Neuronal stem cell (in vitro differentiated cells): ENCODE data around the gene SAMD14.

ENCODE experiments used
- DNase-seq: peaks from one replicate; pipeline ENCODE4 v3.0.0-alpha.2; 2013; ENCODE audit warnings: low spot score
- H2AFZ ChIP-seq: one replicate; pipeline ENCODE4 v1.6.1; 2013; ENCODE audit warnings: mild to moderate bottlenecking, low read length, inconsistent platforms
- H2AK5ac ChIP-seq: 2 replicates; pipeline ENCODE4 v1.6.1; 2013; ENCODE audit warnings: low read depth, mild to moderate bottlenecking, inconsistent platforms, low read length, moderate library complexity, mixed read lengths
- H2BK120ac ChIP-seq: 2 replicates; pipeline ENCODE4 v1.6.1; 2013; ENCODE audit warnings: low read depth, mild to moderate bottlenecking, inconsistent platforms, low read length, moderate library complexity, mixed read lengths
- H2BK12ac ChIP-seq: one replicate; pipeline ENCODE4 v1.6.1; 2013; ENCODE audit warnings: low read length, inconsistent platforms
- H2BK15ac ChIP-seq: 2 replicates; pipeline ENCODE4 v1.6.1; 2013; ENCODE audit warnings: mild to moderate bottlenecking, low read length, inconsistent platforms, mixed read lengths
- H2BK5ac ChIP-seq: one replicate; pipeline ENCODE4 v1.6.1; 2013; ENCODE audit warnings: inconsistent platforms, mild to moderate bottlenecking, low read length, moderate library complexity
- H3K14ac ChIP-seq: one replicate; pipeline ENCODE4 v1.6.1; 2013; ENCODE audit warnings: low read length, inconsistent platforms
- H3K18ac ChIP-seq: 2 replicates; pipeline ENCODE4 v1.6.1; 2013; ENCODE audit warnings: low read length, inconsistent platforms
- H3K23ac ChIP-seq: 2 replicates; pipeline ENCODE4 v1.6.1; 2013; ENCODE audit warnings: low read depth, mild to moderate bottlenecking, mixed read lengths, low read length, inconsistent platforms; ENCODE audit not compliant: poor library complexity
- H3K27ac ChIP-seq: replicated peaks from 3 replicates; pipeline ENCODE4 v1.5.1; 2013; ENCODE audit warnings: low read length, inconsistent platforms
- H3K27me3 ChIP-seq, 3 experiments: 2 replicates each; pipeline ENCODE4 v1.6.1; 2013; ENCODE audit warnings: low read length in 3 of 3, mild to moderate bottlenecking in 2 of 3, inconsistent platforms in 1 of 3, low read depth in 1 of 3, mixed read lengths in 1 of 3, moderate library complexity in 1 of 3; ENCODE audit not compliant: control insufficient read depth in 3 of 3, insufficient read depth in 3 of 3
- H3K36me3 ChIP-seq, 2 donors: replicated peaks in 1 of 2; 2 replicates each; pipeline ENCODE4 v1.6.1; 2013; ENCODE audit warnings: low read length in 2 of 2; ENCODE audit not compliant: control insufficient read depth in 2 of 2, insufficient read depth in 2 of 2
- H3K4ac ChIP-seq: 2 replicates; pipeline ENCODE4 v1.6.1; 2013; ENCODE audit warnings: inconsistent platforms, mild to moderate bottlenecking, low read length, moderate library complexity
- H3K4me1 ChIP-seq, 2 donors: 1 replicate in 1 of 2; 2 replicates in 1 of 2; pipeline ENCODE4 v1.6.1; 2013; ENCODE audit warnings: low read length in 2 of 2, low read depth in 1 of 2; ENCODE audit not compliant: control insufficient read depth in 2 of 2, insufficient read depth in 1 of 2
- H3K4me2 ChIP-seq: one replicate; pipeline ENCODE4 v1.6.1; 2013; ENCODE audit warnings: mild to moderate bottlenecking, low read length, inconsistent platforms; ENCODE audit not compliant: insufficient read depth, poor library complexity, severe bottlenecking
- H3K4me3 ChIP-seq, 2 donors: 2 replicates each; pipeline ENCODE4 v1.5.1; 2013; ENCODE audit warnings: low read length in 2 of 2, mild to moderate bottlenecking in 2 of 2, inconsistent platforms in 1 of 2, moderate library complexity in 1 of 2
- H3K79me1 ChIP-seq: one replicate; pipeline ENCODE4 v1.6.1; 2013; ENCODE audit warnings: low read depth, mild to moderate bottlenecking, inconsistent platforms, low read length, moderate library complexity
- H3K9ac ChIP-seq: one replicate; pipeline ENCODE4 v1.6.1; 2013; ENCODE audit warnings: mild to moderate bottlenecking, low read depth, low read length, inconsistent platforms; ENCODE audit not compliant: poor library complexity
- H3K9me3 ChIP-seq, 2 donors: replicated peaks in 1 of 2; 2 replicates each; pipeline versions ENCODE3 to v1.6.1; 2013; ENCODE audit warnings: low read length in 2 of 2, mild to moderate bottlenecking in 2 of 2, inconsistent platforms in 1 of 2, low read depth in 1 of 2, mixed read lengths in 1 of 2, moderate library complexity in 1 of 2; ENCODE audit not compliant: control insufficient read depth in 2 of 2, insufficient read depth in 1 of 2
- H4K8ac ChIP-seq: one replicate; pipeline ENCODE4 v1.6.1; 2013; ENCODE audit warnings: low read depth, mild to moderate bottlenecking, inconsistent platforms, low read length, moderate library complexity
- H4K91ac ChIP-seq: one replicate; pipeline ENCODE4 v1.6.1; 2013; ENCODE audit warnings: low read length, low read depth, mild to moderate bottlenecking, inconsistent platforms; ENCODE audit not compliant: poor library complexity
- WGBS, 2 donors: extraction: QIAGEN DNeasy Blood & Tissue Kit; methylation state at CpG; one replicate each; pipeline ENCODE4 v1.1.7; 2013; ENCODE audit warnings: missing lambda C conversion rate in 2 of 2, mixed read lengths in 1 of 2; ENCODE audit not compliant: insufficient read length in 2 of 2, insufficient replicate concordance in 1 of 2; ENCODE audit errors: extremely low coverage in 2 of 2; 5-methylcytosine and 5-hydroxymethylcytosine counted together

SAMD14 gene

DNA sequence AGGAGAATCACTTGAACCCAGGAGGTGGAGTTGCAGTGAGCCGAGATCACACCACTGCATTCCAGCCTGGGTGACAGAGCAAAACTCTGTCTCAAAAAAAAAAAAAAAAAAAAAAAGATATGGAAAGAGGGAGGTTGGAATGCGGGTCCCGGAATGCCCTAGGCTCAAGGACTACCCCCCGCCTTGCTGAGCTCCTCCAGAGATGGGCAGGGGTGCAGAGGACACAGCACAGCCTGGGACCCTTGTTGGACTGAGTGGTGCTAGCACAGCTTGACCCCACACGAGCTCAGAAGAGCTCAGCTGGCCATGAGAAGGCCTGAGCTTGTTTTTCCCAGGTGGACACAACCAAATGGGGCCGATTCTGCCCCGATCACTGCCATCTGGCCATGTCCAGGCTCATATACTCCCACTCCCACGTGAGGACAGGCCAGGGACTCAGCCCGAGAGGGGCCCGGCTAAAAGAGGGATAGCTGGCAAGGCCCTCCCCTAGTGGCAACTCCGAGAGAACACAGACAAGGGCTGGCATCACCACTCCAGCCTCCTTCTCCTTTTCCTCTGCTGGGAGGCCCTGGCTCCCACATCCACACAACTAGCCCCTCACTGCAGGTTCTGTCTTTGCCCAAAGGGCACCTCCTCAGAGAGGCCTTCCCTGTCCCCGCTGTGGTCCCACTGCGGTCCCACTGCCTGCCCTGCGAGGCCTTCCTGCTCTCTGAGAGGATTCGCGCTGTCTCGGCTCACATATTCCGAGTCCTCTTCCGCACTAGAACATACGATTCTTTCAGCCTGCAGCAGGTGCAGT, 46.8 kb upstream of the SAMD14 start:
- peak overlapping the region; percentile 16 for H3K9ac ChIP-seq
- peak overlapping the region; percentile 29 for H2BK120ac ChIP-seq
- H2AFZ ChIP-seq = no peak overlapping the region
- peak overlapping the region; percentile 52 for H4K8ac ChIP-seq
- H2BK12ac ChIP-seq = peak overlapping the region; percentile 100
- no peak overlapping the region for H3K27ac ChIP-seq
- peaks cover 25 to 34% of the 10 kb centered on the region in 2 donors for H3K4me1 ChIP-seq
- H3K4ac ChIP-seq = peak overlapping the region; percentile 38
- H3K9me3 ChIP-seq = no peaks in the 10 kb centered on the region
- peak overlapping the region; percentile 100 for H2BK15ac ChIP-seq
- no peak for DNase-seq
- H3K4me2 ChIP-seq = no peak overlapping the region
- peak overlapping the region; percentile 98 for H4K91ac ChIP-seq
- WGBS, 2 donors = no CpG with 5 or more reads among the region's 20 CpGs
- H2AK5ac ChIP-seq = peak overlapping the region; percentile 68
- H3K27me3 ChIP-seq = peaks cover 0 to 7% (median 0%) of the 10 kb centered on the region in 3 experiments
- H2BK5ac ChIP-seq = peak overlapping the region; percentile 83
- H3K23ac ChIP-seq = peak overlapping the region; percentile 62
- no peak overlapping the region for H3K4me3 ChIP-seq
- H3K79me1 ChIP-seq = peaks cover 4% of the 10 kb centered on the region
- peak overlapping the region; percentile 95 for H3K18ac ChIP-seq
- no peaks in the 10 kb centered on the region for H3K36me3 ChIP-seq
- H3K14ac ChIP-seq = peak overlapping the region; percentile 84

DNA sequence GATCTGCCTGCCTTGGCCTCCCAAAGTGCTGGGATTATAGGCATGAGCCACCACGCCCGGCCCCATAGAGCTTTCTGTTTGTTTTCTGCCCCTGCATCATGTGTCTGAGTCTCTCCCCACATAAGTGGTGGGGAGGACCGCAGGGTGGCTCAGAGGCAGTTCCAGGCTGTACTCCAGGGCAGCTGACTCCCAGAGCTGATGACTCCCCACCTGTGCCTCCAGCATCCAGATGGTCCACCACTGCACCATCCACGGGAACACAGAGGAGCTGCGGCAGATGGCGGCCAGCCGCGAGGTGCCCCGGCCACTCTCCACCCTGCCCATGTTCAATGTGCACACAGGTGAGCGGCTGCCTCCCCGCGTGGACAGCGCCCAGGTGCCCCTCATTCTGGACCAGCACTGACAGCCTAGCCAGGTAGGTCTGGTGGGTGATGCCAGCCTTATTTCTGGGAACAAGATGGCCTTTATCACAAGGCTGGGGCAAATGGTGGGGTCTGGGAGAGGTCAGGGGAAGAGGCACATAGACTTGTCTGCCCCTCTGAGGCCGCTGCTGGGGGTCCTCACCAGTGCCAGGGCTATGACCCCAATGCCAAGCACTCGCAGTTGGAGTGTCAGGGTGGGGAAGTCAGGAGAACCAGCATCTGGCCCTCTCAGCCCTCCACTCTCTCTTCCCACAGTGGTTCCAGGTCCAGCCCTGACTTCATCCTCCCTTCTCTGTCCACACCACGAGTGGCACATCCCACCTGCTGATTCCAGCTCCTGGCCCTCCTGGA, 45.3 kb upstream of the SAMD14 start:
- no peaks in the 10 kb centered on the region for H3K36me3 ChIP-seq
- H3K9ac ChIP-seq = no peak overlapping the region
- H3K27ac ChIP-seq = no peak overlapping the region
- H2AK5ac ChIP-seq = peak overlapping the region; percentile 79
- peak overlapping the region; percentile 78 for H2BK5ac ChIP-seq
- no peak for DNase-seq
- H3K4ac ChIP-seq = no peak overlapping the region
- no peaks in the 10 kb centered on the region for H3K27me3 ChIP-seq
- H4K8ac ChIP-seq = no peak overlapping the region
- H2AFZ ChIP-seq = no peak overlapping the region
- H3K4me3 ChIP-seq = no peak overlapping the region
- no peaks in the 10 kb centered on the region for H3K9me3 ChIP-seq
- H3K4me1 ChIP-seq = peaks cover 16 to 29% of the 10 kb centered on the region in 2 donors
- H4K91ac ChIP-seq = peak overlapping the region; percentile 76
- peak overlapping the region; percentile 50 for H3K23ac ChIP-seq
- H3K4me2 ChIP-seq = no peak overlapping the region
- H3K18ac ChIP-seq = peak overlapping the region; percentile 68
- peak overlapping the region; percentile 83 for H3K14ac ChIP-seq
- peaks cover 2% of the 10 kb centered on the region for H3K79me1 ChIP-seq
- no CpG with 5 or more reads among the region's 16 CpGs for WGBS, 2 donors
- peak overlapping the region; percentile 93 for H2BK12ac ChIP-seq
- no peak overlapping the region for H2BK120ac ChIP-seq
- H2BK15ac ChIP-seq = peak overlapping the region; percentile 86

DNA sequence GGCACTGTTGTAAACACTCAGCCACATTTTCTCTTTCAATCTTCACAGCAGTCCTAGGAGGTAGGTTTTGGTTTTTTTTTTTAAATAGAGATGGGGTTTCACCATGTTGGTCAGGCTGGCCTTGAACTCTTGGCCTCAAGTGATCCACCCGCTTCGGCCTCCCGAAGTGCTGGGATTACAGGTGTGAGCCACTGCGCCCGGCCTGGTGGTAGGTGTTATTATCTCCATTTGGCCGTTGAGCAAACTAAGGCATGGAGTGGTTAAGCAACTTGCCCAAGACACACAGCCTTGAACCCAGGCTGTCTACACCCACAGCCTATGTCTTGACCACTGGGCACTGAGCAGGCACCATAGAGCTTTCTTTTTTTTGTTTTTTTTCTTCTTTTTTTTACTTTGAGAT, 44.5 kb upstream of the SAMD14 start:
- no peak overlapping the region for H3K9ac ChIP-seq
- no peak overlapping the region for H2BK15ac ChIP-seq
- H3K79me1 ChIP-seq = peaks cover 2% of the 10 kb centered on the region
- H3K4ac ChIP-seq = no peak overlapping the region
- H3K4me3 ChIP-seq = no peak overlapping the region
- H3K27me3 ChIP-seq = no peaks in the 10 kb centered on the region
- no peak overlapping the region for H2BK120ac ChIP-seq
- no peak overlapping the region for H2AFZ ChIP-seq
- H3K14ac ChIP-seq = no peak overlapping the region
- H3K4me1 ChIP-seq = peaks cover 16 to 27% of the 10 kb centered on the region in 2 donors
- H3K18ac ChIP-seq = no peak overlapping the region
- DNase-seq = no peak
- no peak overlapping the region for H3K23ac ChIP-seq
- H4K8ac ChIP-seq = no peak overlapping the region
- no peak overlapping the region for H2AK5ac ChIP-seq
- no peak overlapping the region for H4K91ac ChIP-seq
- no peak overlapping the region for H2BK5ac ChIP-seq
- H2BK12ac ChIP-seq = no peak overlapping the region
- no CpG with 5 or more reads among the region's 6 CpGs for WGBS, 2 donors
- no peaks in the 10 kb centered on the region for H3K9me3 ChIP-seq
- H3K36me3 ChIP-seq = no peaks in the 10 kb centered on the region
- no peak overlapping the region for H3K4me2 ChIP-seq
- H3K27ac ChIP-seq = no peak overlapping the region

GRCh38 chr17:50173335-50173941, 43.5 kb upstream of the SAMD14 start:
- Histone ChIP-seq H3K79me1 (peaks cover 2% of the 10 kb centered on the region), H2BK15ac (peak overlapping the region; percentile 23), H3K4me2 (no peak overlapping the region), H3K36me3 (no peaks in the 10 kb centered on the region), H2BK12ac (no peak overlapping the region), H4K8ac (no peak overlapping the region), H4K91ac (no peak overlapping the region), H3K9ac (no peak overlapping the region), H2BK5ac (no peak overlapping the region), H3K4me3 (no peak overlapping the region), H3K14ac (no peak overlapping the region), H3K27me3 (no peaks in the 10 kb centered on the region), H3K4ac (no peak overlapping the region), H3K9me3 (no peaks in the 10 kb centered on the region), H3K27ac (no peak overlapping the region), H2AFZ (peak overlapping the region; percentile 79), H3K23ac (no peak overlapping the region), H3K4me1 (peaks cover 16 to 24% of the 10 kb centered on the region in 2 donors), H2AK5ac (no peak overlapping the region), H2BK120ac (no peak overlapping the region), H3K18ac (peak overlapping the region; percentile 29)
- DNase-seq = no peak
- no CpG with 5 or more reads among the region's 10 CpGs for WGBS, 2 donors
